ENCODE measurements around the gene GLP1R. TPM values are rescaled to one million over a fixed set of nuclear protein-coding genes. Genes with fewer than 3 reads are reported as not detected.

GLP1R gene
- total RNA-seq, 4 donors from 2014 or later = not detected

DNA sequence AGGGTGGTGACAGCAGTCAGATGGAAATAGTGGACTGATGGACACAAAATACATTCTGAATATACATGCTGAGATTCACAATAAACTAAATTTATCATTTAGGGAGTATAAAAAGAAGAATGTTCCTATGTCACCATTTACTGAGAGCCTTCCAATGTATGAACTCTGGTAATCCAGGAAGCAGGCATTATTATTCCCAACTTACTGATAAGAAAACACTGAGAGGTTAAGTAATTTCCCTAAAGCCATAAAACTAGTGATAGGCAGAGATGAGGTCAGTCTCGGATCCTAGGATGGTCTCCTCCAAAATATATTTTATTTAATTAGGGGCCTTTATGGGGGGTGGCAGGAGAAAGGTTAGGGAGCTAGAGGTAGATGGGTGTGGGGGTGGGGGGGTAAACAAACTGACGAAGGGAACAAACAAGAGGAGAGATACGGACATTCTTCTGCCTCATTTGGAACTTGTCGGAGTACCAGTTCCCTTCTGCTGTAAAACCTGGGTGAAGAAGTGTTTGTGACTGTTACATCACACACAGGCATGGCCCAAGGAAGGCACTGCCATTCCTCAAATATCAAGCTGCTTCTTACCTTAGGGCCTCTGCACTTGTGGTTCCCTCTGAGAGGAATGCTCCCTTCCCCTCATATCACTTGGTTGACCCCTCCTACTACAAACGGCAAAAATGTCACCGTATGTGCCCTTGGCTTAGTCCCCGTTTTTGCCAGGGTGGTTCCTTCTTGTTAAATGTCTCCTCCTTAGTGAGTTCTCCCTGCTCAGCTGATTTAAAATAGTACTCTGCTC is 59.7 kb downstream of the GLP1R start:
- H3K27ac ChIP-seq (replicated peaks in 1 of 4) = no peak overlapping the region
- no peaks in the 10 kb centered on the region for H3K9me3 ChIP-seq
- DNase-seq (ENCODE audit: extremely low spot score) = no peak
- H3K27me3 ChIP-seq = no peaks in the 10 kb centered on the region
- no peak overlapping the region for H3K4me3 ChIP-seq
- H3K4me1 ChIP-seq = peaks cover 0 to 1% (median under 1%) of the 10 kb centered on the region in 4 donors
- H3K36me3 ChIP-seq = peaks cover 8 to 41% (median 33%) of the 10 kb centered on the region in 4 donors
- TF ChIP-seq EP300 (IDR thresholded peaks at IDR 0.05) (no peak), POLR2AphosphoS5 (IDR thresholded peaks at IDR 0.05) (no peak), POLR2A (IDR thresholded peaks at IDR 0.05; ENCODE audit: low read depth) (no peak)
- TF ChIP-seq, protein P1, sequence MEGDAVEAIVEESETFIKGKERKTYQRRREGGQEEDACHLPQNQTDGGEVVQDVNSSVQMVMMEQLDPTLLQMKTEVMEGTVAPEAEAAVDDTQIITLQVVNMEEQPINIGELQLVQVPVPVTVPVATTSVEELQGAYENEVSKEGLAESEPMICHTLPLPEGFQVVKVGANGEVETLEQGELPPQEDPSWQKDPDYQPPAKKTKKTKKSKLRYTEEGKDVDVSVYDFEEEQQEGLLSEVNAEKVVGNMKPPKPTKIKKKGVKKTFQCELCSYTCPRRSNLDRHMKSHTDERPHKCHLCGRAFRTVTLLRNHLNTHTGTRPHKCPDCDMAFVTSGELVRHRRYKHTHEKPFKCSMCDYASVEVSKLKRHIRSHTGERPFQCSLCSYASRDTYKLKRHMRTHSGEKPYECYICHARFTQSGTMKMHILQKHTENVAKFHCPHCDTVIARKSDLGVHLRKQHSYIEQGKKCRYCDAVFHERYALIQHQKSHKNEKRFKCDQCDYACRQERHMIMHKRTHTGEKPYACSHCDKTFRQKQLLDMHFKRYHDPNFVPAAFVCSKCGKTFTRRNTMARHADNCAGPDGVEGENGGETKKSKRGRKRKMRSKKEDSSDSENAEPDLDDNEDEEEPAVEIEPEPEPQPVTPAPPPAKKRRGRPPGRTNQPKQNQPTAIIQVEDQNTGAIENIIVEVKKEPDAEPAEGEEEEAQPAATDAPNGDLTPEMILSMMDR (IDR thresholded peaks at IDR 0.05) = no peak
- 96% methylated on average over 7 of the region's 7 CpGs for WGBS
- intact Hi-C loops (cut with DNase I) = no loop called here

DNA sequence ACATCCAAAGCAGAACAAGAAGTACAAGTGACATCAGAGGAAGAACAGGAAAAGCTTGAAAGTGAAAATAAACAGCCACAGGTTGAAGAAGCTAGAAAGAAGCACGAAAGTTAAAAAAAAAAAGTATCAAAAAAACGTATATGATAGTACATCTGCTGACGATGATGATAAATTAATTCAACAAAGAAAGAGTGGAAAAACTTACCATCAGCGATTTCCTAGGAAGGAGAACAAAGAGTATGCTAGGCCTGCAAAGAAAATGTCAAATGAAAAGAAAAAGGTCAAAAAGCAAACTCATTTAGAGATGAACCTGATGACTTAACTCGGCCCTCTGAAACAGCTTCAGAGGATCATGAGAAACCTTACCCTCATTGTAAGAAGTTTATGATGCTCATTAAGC is 62.7 kb downstream of the GLP1R start:
- Histone ChIP-seq H3K9me3 (no peaks in the 10 kb centered on the region), H3K27me3 (no peaks in the 10 kb centered on the region), H3K4me3 (no peak overlapping the region), H3K27ac (replicated peaks in 1 of 4) (no peak overlapping the region), H3K4me1 (peaks cover 13 to 22% (median 18%) of the 10 kb centered on the region in 4 donors), H3K36me3 (peaks cover 8 to 22% (median 19%) of the 10 kb centered on the region in 4 donors)
- TF ChIP-seq EP300 (IDR thresholded peaks at IDR 0.05) = no peak
- TF ChIP-seq POLR2A (IDR thresholded peaks at IDR 0.05; ENCODE audit: low read depth) = no peak
- TF ChIP-seq, protein P1 (IDR thresholded peaks at IDR 0.05) = no peak
- TF ChIP-seq POLR2AphosphoS5 (IDR thresholded peaks at IDR 0.05) = no peak
- 85% methylated on average over 5 of the region's 5 CpGs for WGBS
- intact Hi-C loops (cut with DNase I) = no loop called here
- DNase-seq (ENCODE audit: extremely low spot score) = no peak

DNA sequence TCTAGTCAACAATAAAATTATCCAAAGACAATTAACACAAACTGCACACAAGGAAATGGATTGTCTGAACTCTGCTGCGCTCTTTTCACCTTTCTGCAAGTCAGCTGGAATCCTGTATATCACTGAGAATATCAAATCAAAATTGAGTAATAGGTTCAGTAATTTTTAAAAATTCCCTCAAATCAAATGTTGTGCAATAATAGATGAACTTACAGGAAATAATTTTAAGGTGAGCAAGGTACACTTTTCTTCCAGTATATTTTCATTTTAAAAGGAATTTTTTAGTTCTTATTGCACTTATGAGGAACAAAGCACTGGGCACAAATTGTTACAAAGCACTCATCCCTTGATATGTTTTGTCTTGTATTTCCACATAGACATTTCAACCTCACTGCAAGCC is 65.2 kb downstream of the GLP1R start:
- Histone ChIP-seq H3K4me1 (peaks cover 13 to 22% (median 18%) of the 10 kb centered on the region in 4 donors), H3K9me3 (no peaks in the 10 kb centered on the region), H3K36me3 (peaks cover 8 to 21% (median 18%) of the 10 kb centered on the region in 4 donors), H3K27ac (replicated peaks in 1 of 4) (no peak overlapping the region), H3K4me3 (peak overlapping the region; percentile 69 to 86 (median 82)), H3K27me3 (no peaks in the 10 kb centered on the region)
- no peak for DNase-seq (ENCODE audit: extremely low spot score)
- TF ChIP-seq POLR2AphosphoS5 (IDR thresholded peaks at IDR 0.05) (no peak), POLR2A (IDR thresholded peaks at IDR 0.05; ENCODE audit: low read depth) (no peak), EP300 (IDR thresholded peaks at IDR 0.05) (no peak)
- TF ChIP-seq, protein P1 (IDR thresholded peaks at IDR 0.05) = no peak
- intact Hi-C loops (cut with DNase I) = no loop called here
- 93% methylated on average over 1 of the region's 1 CpG for WGBS

DNA sequence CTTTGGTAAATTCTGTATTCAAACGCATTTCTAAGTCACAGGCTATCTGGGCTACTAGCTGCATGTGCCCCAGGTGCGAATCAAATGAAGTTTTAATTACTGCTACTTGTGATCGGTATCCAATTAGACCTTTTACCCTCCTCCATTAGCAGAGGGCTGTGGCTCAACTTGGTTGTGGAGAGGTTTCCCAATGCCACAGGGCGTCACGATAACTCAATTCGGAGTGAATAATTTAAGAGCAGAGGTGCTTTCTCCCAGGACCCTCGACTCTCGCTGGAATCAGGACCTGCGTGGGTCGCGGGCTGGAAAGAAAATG is 65.8 kb downstream of the GLP1R start:
- H3K27ac ChIP-seq (replicated peaks in 1 of 4) = peak overlapping the region; percentile 93 to 98 (median 96)
- H3K4me1 ChIP-seq = peaks cover 13 to 22% (median 18%) of the 10 kb centered on the region in 4 donors
- peaks cover 8 to 16% (median 12%) of the 10 kb centered on the region in 4 donors for H3K36me3 ChIP-seq
- H3K9me3 ChIP-seq = no peaks in the 10 kb centered on the region
- H3K4me3 ChIP-seq = peak overlapping the region; percentile 69 to 86 (median 82)
- DNase-seq (ENCODE audit: extremely low spot score) = no peak
- TF ChIP-seq, protein P1 (IDR thresholded peaks at IDR 0.05) = no peak
- TF ChIP-seq EP300 (IDR thresholded peaks at IDR 0.05) (no peak), POLR2A (IDR thresholded peaks at IDR 0.05; ENCODE audit: low read depth) (no peak), POLR2AphosphoS5 (IDR thresholded peaks at IDR 0.05) (no peak)
- under 1% methylated on average over 11 of the region's 11 CpGs for WGBS
- no peaks in the 10 kb centered on the region for H3K27me3 ChIP-seq
- intact Hi-C loops (cut with DNase I) = no loop called here

Measured in esophagus muscularis mucosa (tissue), 4 donors.